SJCRH30 (cell line): ENCODE data around the gene GSG1L. TPM values are rescaled to one million over a fixed set of nuclear protein-coding genes. Genes with fewer than 3 reads are reported as not detected.
A peak's percentile ranks its signal among the peaks of the same experiment; 100 is the strongest.

Source experiments
- DNase-seq, 2 experiments: peaks; one replicate each; pipeline ENCODE4 v3.0.0-alpha.2; 2015 to 2020
- H3K27ac ChIP-seq: fragments of 250-450 bp; sonication (Bioruptor Pico); 2 replicates; pipeline ENCODE4 v1.5.1; 2020; ENCODE audit warnings: mild to moderate bottlenecking, moderate library complexity
- H3K27me3 ChIP-seq: fragments of 250-450 bp; sonication (Bioruptor Pico); 2 replicates; pipeline ENCODE4 v1.5.1; 2020; ENCODE audit warnings: mild to moderate bottlenecking, moderate library complexity
- H3K36me3 ChIP-seq: fragments of 250-450 bp; sonication (Bioruptor Pico); 2 replicates; pipeline ENCODE4 v1.5.1; 2020; ENCODE audit warnings: mild to moderate bottlenecking, moderate library complexity
- H3K4me1 ChIP-seq: fragments of 250-450 bp; sonication (Bioruptor Pico); 2 replicates; pipeline ENCODE4 v1.5.1; 2020; ENCODE audit warnings: mild to moderate bottlenecking, moderate library complexity
- H3K4me3 ChIP-seq: fragments of 250-450 bp; sonication (Bioruptor Pico); 2 replicates; pipeline ENCODE4 v1.5.1; 2020; ENCODE audit warnings: mild to moderate bottlenecking, moderate library complexity
- H3K9me3 ChIP-seq: fragments of 250-450 bp; sonication (Bioruptor Pico); replicated peaks from 2 replicates; pipeline ENCODE4 v1.5.1; 2020; ENCODE audit warnings: mild to moderate bottlenecking, moderate library complexity
- total RNA-seq: library from RNA; depleted of rRNA; stranded (reverse); fragments of >200 nt; shearing (Covaris generic); gene quantifications from 2 replicates; pipeline ENCODE4 v1.2.3, GENCODE V29; 2014

The GSG1L gene
- total RNA-seq, 1 experiment from 2014 or later: not detected

DNA sequence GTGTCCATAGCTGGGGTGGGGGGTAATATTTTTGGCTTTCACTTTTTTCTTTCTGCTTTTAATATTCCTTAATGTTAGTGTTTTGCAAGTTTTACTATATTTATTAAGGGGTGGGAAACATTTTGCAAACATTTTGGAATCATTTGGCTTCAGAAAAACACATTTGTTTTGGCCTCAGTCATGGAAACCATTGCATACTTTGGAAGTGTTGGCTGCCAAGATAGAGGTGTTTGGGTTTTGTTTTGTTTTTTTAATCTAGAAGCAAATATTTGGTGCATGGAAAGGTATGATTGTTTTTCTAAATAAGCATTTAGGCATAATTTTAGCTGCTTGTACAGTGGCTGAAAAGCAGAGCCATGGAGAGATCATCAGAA, 270.3 kb downstream of the GSG1L start:
- no peak for DNase-seq
- Histone ChIP-seq H3K36me3 (no peaks in the 10 kb centered on the region), H3K27ac (no peak overlapping the region), H3K4me1 (no peaks in the 10 kb centered on the region), H3K9me3 (no peaks in the 10 kb centered on the region), H3K27me3 (no peaks in the 10 kb centered on the region), H3K4me3 (no peak overlapping the region)

DNA sequence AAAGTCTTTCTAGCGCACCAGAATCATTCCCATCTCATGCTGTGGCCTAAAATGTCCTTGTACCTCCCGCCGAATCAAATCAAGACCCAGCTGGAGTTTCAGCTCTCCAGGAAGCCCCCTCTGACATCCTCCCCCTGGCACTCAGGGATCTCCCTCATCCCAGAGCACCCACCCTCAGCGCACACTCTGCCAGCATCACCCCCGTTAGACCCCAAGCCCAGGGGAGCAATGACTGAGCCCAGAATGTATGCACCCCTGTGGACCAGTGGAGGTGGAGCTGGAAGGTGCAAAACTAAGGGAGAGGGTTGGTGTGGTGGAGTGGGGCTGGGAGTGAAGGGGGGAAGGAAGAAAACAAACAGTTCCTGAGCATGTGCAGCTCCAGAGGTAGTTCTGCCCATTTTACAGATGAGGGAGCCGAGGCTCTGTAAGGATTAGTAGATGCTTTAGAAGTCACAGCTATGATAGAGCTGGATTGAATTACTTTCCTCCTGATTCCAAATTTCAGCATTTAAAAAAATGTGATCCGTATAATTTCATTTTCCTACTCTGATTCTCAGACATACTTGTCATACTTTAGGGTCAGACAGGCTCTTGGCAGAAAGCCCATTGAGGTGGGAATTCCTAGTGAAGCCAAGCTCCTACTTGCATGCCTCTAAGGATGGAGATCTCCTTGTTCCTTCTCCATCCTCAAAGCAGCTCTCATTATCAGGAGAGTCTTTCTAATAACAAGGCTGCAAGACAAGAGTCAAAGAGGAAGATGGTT, 270.8 kb downstream of the GSG1L start:
- no peaks in the 10 kb centered on the region for H3K4me1 ChIP-seq
- no peak for DNase-seq
- no peak overlapping the region for H3K27ac ChIP-seq
- no peaks in the 10 kb centered on the region for H3K9me3 ChIP-seq
- H3K27me3 ChIP-seq: no peaks in the 10 kb centered on the region
- no peak overlapping the region for H3K4me3 ChIP-seq
- no peaks in the 10 kb centered on the region for H3K36me3 ChIP-seq

DNA sequence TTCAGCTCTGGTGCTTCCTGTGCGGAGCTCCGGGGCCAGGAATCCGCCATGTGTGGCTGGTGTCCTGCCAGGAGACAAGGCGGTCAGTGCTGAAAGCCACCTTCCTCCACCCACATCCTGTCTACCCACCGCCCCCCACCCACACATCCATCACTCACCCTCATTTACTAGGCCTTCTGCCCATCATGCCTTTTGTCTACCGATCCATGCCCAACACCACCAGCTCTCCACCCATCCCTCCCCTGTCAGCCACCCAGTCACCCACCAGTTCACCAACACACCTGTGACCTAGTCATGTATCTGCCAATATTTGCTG, 272.2 kb downstream of the GSG1L start:
- H3K4me1 ChIP-seq: no peaks in the 10 kb centered on the region
- H3K9me3 ChIP-seq: no peaks in the 10 kb centered on the region
- no peaks in the 10 kb centered on the region for H3K27me3 ChIP-seq
- H3K36me3 ChIP-seq: no peaks in the 10 kb centered on the region
- no peak overlapping the region for H3K4me3 ChIP-seq
- H3K27ac ChIP-seq: no peak overlapping the region
- no peak for DNase-seq

DNA sequence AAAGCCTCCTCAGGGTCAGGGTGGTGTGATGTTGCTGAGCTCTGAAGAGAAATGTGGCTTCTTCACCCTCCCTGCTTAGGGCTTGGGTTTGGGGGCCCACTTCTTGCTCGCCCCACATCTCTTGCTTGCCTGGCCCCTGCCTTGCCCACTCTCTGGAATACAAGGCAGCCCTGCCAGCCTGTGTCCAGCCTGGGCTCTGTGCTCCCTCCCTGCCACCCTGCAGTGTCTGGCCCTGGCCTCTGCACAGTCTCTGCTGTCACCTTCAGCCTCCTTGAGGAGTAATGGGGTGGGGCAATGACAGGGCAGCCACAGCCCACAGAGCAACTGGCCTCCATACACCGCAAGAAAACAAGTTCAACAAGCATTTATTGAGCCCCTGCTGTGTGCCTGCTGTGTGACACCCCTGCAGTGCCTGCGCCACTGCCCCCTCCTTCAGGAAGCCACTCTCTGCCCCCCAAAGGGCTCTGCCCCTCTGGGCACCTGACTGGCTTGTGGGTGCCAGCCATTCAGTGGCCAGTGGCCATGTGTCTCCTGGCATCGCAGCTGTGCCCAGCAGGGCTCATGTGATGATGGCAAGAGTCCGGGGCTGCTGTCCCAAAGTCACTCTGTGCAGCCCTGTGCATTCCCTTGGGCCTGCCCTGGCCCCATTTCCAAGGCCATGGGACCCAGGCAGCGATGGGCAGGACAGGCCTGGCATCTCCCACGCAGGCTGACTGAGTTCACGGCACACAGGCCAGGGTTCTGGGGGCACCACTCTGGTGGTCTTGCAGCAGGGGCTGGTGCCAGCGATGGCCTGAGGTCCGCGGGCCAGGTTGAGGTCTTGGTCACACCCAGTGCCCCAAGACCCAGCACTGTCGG, 272.7 kb downstream of the GSG1L start:
- no peak for DNase-seq
- no peaks in the 10 kb centered on the region for H3K27me3 ChIP-seq
- no peak overlapping the region for H3K27ac ChIP-seq
- no peaks in the 10 kb centered on the region for H3K36me3 ChIP-seq
- no peaks in the 10 kb centered on the region for H3K4me1 ChIP-seq
- H3K4me3 ChIP-seq: no peak overlapping the region
- H3K9me3 ChIP-seq: no peaks in the 10 kb centered on the region

DNA sequence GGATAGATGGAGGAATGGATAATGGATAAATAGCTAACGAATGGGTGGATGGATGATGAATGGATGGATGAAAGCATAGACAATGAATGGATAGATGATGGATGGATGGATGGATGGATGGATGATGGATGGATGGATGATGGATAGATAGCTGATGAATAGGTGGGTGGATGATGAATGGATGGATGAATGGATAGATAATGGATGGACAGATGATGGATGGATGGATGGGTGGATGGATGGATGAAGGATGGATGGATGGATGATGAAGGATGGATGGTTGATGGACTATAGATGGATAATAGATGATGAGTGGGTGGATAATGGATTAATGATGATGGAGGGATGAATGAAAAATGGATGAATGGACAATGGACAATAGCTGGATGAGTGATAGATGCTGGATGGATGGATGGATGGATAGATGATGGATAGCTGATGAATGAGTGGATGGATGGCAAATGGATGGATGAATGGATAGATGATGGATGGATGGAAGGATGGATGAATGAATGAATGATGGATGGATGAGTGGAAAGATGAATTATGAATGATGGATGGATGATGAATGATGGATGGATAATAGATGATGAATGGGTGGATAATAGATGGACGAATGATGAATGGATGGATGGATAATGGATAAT, 273.8 kb downstream of the GSG1L start:
- Histone ChIP-seq H3K27me3 (no peaks in the 10 kb centered on the region), H3K4me3 (no peak overlapping the region), H3K4me1 (no peaks in the 10 kb centered on the region), H3K9me3 (no peaks in the 10 kb centered on the region), H3K36me3 (no peaks in the 10 kb centered on the region), H3K27ac (no peak overlapping the region)
- DNase-seq: no peak

DNA sequence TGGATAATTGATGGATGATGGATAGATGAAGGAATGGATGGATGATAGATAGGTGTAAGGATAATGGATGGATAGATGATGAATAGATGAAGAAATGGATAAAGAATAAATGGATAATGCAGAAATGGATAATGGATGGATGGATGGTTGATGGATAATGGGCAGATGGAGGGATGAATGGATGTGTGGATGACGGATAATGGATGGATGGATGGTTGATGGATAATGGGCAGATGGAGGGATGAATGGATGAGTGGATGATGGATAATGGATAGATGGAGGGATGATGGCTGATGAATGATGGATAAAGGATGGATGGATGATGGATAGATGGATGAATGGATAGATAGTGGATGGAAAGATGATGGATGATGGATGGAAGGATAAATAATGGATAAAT, 274.4 kb downstream of the GSG1L start:
- H3K27ac ChIP-seq: no peak overlapping the region
- no peaks in the 10 kb centered on the region for H3K27me3 ChIP-seq
- H3K4me1 ChIP-seq: no peaks in the 10 kb centered on the region
- no peaks in the 10 kb centered on the region for H3K36me3 ChIP-seq
- H3K9me3 ChIP-seq: no peaks in the 10 kb centered on the region
- no peak for DNase-seq
- no peak overlapping the region for H3K4me3 ChIP-seq

DNA sequence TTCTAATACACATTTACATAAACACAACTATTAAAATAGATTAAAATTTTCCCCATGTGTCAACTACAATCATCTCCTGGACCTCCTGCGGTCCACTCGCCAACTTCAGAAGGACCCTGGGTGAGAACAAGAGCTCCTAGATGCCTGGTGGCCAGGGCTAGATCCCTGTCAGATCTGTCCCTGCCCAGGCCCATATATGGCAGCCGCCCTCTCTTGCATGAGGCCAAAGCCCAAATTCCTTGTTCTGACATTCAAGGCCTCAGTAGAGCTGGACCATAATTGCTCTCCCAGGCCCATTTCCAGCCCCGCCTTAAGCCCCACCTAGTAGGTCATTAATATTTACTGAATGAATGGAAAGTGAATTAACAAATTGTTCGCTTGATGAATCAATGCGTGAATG, 275.8 kb downstream of the GSG1L start:
- Histone ChIP-seq H3K4me1 (no peaks in the 10 kb centered on the region), H3K36me3 (no peaks in the 10 kb centered on the region), H3K9me3 (no peaks in the 10 kb centered on the region), H3K27me3 (no peaks in the 10 kb centered on the region), H3K27ac (no peak overlapping the region), H3K4me3 (no peak overlapping the region)
- DNase-seq: no peak

DNA sequence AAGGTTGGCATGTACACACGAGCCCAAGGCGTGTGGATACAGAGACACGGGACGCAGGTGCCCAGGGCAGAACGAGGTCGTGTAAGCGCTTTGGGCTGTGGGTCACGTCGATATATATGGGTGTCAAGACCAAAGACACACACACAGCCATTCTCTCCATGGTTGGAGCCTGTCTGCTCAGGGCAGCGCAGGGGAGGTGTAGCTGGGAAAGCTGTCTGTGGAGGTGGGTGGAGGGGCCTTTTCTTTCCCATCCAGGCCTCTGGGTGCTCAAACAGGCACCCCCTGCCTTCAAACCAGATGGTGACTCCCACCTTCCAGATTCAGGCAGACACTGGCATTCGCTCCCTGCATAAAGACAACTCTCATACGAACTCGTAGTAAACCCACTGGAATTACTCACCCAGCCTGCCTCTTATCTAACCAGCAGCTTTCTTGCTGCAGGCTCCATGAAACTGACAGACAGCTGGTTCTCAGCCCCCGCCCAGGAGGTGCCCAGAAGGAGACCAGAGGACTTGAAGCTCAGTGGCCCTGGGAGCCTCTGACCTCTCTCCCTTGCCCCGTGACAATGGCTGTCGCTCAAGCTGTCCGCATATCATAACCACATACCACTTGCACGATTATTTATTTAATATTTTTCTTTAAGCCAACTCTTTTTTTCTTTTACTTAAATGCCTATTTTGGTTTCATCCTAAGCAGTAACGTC, 276.4 kb downstream of the GSG1L start:
- H3K4me1 ChIP-seq: no peaks in the 10 kb centered on the region
- no peak for DNase-seq

DNA sequence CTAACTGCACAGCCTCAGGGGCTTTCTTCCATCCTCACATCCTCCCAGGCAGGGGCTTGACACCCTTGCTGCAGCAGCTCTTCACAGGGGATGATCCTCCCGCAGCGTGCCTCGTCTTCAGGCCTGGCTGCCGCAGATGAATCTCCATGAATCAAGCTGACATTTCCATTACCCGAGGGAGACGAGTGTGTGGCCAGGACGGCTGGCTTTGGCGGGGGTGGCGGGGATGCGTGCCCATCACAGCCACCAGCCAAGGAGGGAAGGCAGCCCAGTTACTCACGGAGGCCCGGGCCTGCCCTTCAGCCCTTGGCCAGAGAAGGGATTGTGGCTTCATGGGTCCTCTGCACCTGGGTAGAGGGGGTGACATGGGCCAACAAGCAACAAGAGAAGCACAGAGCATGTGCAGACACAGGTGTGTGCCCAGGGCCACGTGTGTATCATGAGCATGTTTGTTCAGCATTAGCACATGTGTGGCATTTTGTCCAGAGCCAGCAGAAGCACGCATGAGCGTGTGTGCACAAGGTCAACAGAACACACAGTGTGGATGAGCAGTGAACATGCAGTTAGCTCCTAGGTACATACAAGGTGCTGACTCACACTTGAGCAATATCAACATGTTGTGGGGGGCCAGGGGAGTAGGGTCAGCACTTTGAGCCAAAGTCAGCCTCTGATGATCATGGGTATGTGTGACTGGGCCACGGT, 277.1 kb downstream of the GSG1L start:
- Histone ChIP-seq H3K27ac (no peak overlapping the region), H3K4me3 (no peak overlapping the region), H3K4me1 (no peaks in the 10 kb centered on the region), H3K9me3 (no peaks in the 10 kb centered on the region), H3K36me3 (no peaks in the 10 kb centered on the region), H3K27me3 (no peaks in the 10 kb centered on the region)
- DNase-seq: no peak

More for the DNA sequence above, 276.4 kb downstream of the GSG1L start:
- no peaks in the 10 kb centered on the region for H3K9me3 ChIP-seq
- H3K27ac ChIP-seq: no peak overlapping the region
- no peak overlapping the region for H3K4me3 ChIP-seq
- H3K27me3 ChIP-seq: no peaks in the 10 kb centered on the region
- H3K36me3 ChIP-seq: no peaks in the 10 kb centered on the region

DNA sequence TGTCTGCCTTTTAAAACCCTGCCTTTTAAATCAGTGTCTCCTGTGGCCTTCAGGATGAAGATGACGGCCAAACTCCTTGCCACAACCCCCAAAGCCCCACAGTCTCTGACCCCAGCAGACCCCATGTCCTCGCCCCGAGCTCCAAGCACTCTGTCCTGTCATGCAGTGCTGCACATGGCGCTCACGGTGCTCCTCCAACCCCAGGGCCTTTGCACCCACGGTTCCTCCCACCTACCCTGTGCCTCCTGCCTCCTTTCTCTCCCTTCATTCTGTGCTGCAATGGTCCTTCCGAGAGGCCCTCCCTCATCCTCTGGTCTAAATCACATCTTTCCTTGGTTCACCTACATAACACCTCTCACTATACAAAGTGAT, 278.2 kb downstream of the GSG1L start:
- Histone ChIP-seq H3K4me1 (no peaks in the 10 kb centered on the region), H3K36me3 (no peaks in the 10 kb centered on the region), H3K4me3 (no peak overlapping the region), H3K27me3 (no peaks in the 10 kb centered on the region), H3K9me3 (no peaks in the 10 kb centered on the region), H3K27ac (no peak overlapping the region)
- DNase-seq: no peak

DNA sequence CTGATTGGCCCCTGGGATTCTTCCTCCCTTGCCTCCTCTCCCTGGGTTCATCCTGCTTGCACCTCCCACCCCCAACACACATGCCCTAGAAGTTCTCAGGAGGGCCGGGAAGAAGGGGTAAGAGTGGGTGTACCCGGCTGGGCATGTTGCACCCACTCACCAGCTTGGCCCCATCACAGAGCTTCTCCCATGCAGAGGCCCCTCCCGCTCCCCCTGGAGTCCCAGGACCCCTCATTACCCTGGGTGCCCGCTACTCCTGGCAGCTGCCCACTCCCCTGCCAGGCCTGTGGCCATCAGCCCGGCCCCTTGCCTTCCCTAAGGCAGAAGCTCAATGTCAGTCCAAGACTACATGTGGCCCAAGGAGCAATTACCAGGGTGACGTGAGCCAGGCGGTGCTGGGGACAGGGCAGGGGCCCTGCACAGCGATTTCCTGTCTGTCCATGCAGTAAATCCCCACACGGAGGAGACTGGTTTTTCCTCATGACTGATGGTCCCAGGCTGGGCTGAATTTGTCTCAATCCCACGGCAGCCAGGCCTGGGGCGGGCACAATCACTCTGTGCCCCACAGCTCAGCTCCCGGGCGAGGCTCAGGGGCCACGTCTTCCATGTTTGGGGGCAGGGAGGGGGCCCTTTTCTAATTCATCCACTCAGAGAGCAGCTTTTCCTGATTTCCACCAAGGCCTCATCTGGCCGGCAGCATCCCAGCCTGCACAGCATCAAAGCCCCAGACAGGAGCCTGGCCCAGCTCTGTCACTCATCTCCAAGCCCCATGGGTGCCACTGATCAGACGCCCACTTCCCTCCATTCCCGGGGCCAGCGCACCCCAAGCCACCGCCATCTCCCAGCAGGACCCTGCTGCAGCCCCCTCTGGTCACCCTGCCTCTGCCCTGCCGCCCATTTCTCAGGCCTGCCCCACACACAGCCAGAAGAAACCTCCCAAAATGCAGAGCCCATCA, 278.9 kb downstream of the GSG1L start:
- no peaks in the 10 kb centered on the region for H3K4me1 ChIP-seq
- no peaks in the 10 kb centered on the region for H3K9me3 ChIP-seq
- no peaks in the 10 kb centered on the region for H3K27me3 ChIP-seq
- H3K36me3 ChIP-seq: no peaks in the 10 kb centered on the region
- H3K27ac ChIP-seq: no peak overlapping the region
- no peak overlapping the region for H3K4me3 ChIP-seq
- peak; percentile 12 to 13 for DNase-seq

DNA sequence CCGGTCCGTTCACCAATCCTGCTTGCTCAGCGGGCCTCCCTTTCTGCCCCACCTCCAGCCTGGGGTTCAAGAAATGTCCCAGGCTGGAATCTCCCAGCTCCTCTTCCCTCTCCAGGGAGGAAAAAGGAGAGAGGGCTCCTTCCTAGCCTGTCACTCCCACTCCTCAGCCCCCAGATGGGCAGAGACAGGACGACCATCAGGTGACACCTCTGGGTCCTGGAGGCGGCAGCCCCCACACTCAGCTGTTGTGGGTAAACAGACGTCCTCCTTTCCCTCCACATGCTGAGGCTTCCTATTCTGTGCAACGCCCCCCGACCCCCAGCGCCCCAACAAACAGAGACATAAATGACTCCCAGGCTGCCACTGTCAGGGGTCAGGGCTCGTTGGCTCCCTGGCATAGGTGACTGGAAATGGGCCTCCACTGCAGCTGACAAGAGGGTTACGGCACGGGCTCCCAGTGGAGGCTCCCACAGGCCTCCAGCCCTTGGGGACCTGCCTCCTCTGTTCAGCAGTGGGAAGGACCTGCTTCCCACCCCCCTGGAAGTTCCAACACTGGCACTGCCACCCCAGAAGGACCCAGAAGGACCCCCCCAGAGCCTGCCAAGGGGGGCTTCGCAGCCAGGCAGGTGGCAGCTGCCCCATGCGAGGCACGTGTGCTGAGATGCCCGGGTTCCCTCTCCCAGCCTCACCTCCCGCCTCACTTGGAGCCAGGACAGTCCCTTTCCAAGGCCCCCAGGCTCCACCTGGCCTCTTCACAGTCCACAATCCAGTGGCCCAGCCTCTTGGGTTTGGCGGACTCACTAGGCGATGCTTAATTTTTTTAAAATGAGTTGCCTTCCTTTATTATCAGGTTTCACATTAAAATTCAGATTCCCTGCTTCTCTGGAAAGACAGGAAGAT, 281.3 kb downstream of the GSG1L start:
- Histone ChIP-seq H3K27me3 (no peaks in the 10 kb centered on the region), H3K36me3 (no peaks in the 10 kb centered on the region), H3K27ac (no peak overlapping the region), H3K4me1 (no peaks in the 10 kb centered on the region), H3K9me3 (no peaks in the 10 kb centered on the region), H3K4me3 (no peak overlapping the region)
- no peak for DNase-seq

DNA sequence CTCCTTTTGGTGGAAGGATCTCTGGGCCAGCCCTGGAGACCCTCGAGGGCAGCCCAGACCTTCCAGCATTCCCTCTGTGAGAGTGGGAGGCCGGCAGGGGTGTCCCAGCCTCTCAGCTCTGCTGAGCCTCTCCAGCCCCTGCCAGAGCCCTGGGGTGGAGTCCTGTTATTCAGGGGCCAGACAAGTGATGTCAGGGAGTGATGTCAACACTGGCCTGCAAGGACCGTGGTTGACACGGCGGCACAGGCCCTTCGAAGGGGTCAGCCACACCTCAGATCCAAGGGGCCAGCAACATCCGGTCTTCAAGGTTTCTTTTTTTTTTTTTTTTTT, 282.4 kb downstream of the GSG1L start:
- no peak for DNase-seq

More for the DNA sequence above, 282.4 kb downstream of the GSG1L start:
- H3K4me3 ChIP-seq: no peak overlapping the region
- no peaks in the 10 kb centered on the region for H3K4me1 ChIP-seq
- no peaks in the 10 kb centered on the region for H3K36me3 ChIP-seq
- H3K9me3 ChIP-seq: no peaks in the 10 kb centered on the region
- no peaks in the 10 kb centered on the region for H3K27me3 ChIP-seq
- H3K27ac ChIP-seq: no peak overlapping the region
